Measurements from ENCODE around the gene MORN1. TPM values are rescaled to one million over a fixed set of nuclear protein-coding genes. Genes with fewer than 3 reads are reported as not detected.

MORN1 gene
- total and polyA plus RNA-seq, 2 experiments from 2014 or later = 4.8 to 11.1 TPM

GRCh38 chr1:2300851-2301606 lies 90.3 kb downstream of the MORN1 start:
- ATAC-seq = no peak
- H4K20me1 ChIP-seq (replicated peaks; ENCODE audit: insufficient read depth) = peaks cover 21% of the 10 kb centered on the region; the same call in 1 of the 2 replicates
- peaks cover 68% of the 10 kb centered on the region for H3K79me2 ChIP-seq (replicated peaks; ENCODE audit: insufficient read depth)

More at GRCh38 chr1:2300851-2301606, 90.3 kb downstream of the MORN1 start:
- Histone ChIP-seq H3K4me3 (no peak overlapping the region), H3K36me3 (ENCODE audit: insufficient read depth) (no peaks in the 10 kb centered on the region), H2AFZ (no peak overlapping the region), H3K4me1 (ENCODE audit: insufficient read depth) (no peaks in the 10 kb centered on the region), H3K27ac (ENCODE audit: low read depth) (peak overlapping the region; percentile 39; the same call in 1 of the 2 replicates), H3K27me3 (ENCODE audit: insufficient read depth) (no peaks in the 10 kb centered on the region), H3K4me2 (no peak overlapping the region), H3K9me2 (ENCODE audit: insufficient read depth) (no peaks in the 10 kb centered on the region), H3F3A (replicated peaks; ENCODE audit: low read depth) (peaks cover 3% of the 10 kb centered on the region; the same call in 1 of the 2 replicates)
- Mint-ChIP-seq H3K9me3 (no peaks in the 10 kb centered on the region), H3K4me3 (no peak overlapping the region), H3K27me3 (ENCODE audit: insufficient read depth, low read depth, poor library complexity) (peaks cover 16% of the 10 kb centered on the region), H3K27ac (no peak overlapping the region), H3K36me3 (ENCODE audit: low read depth) (peaks cover 23% of the 10 kb centered on the region; the same call in 2 of the 3 replicates), H3K4me1 (peaks cover 5% of the 10 kb centered on the region; the same call in 2 of the 3 replicates)
- TF ChIP-seq ZNF462 (CRISPR knock-in tag; IDR thresholded peaks at IDR 0.05) = no peak
- no peak for TF ChIP-seq ZNF331 (CRISPR knock-in tag; IDR thresholded peaks at IDR 0.05; ENCODE audit: low read depth)
- TF ChIP-seq CREB1 (CRISPR knock-in tag; IDR thresholded peaks at IDR 0.05; ENCODE audit: low read depth) = no peak
- no peak for TF ChIP-seq EZH2phosphoT487 (IDR thresholded peaks at IDR 0.05; ENCODE audit: unreplicated experiment)
- TF ChIP-seq JUNB (IDR thresholded peaks at IDR 0.05; ENCODE audit: unreplicated experiment) = no peak
- no peak for DNase-seq (ENCODE audit: low spot score)

All from GM23338 (cell line).